AG04449 (cell line): ENCODE results near the gene CAMLG.

Experiments
- CTCF ChIA-PET: fragments of 350-600 bp; formaldehyde crosslinking; extraction: SDS; loops from one replicate; lab custom pipeline; 2021; ENCODE audit warnings: antibody characterized with exemption; lab: Yijun Ruan, JAX
- POLR2A ChIA-PET: fragments of 400-600, 350-600 bp; formaldehyde crosslinking; extraction: SDS; loops from one replicate; lab custom pipeline; 2020; ENCODE audit warnings: antibody characterized with exemption, inconsistent platforms; lab: Yijun Ruan, JAX
- DNase-seq: peaks from one replicate; pipeline ENCODE4 v3.0.0-alpha.2; 2010; ENCODE audit warnings: low read depth, low spot score
- H3K4me3 ChIP-seq: 2 replicates; pipeline ENCODE4 v1.5.1; 2011; ENCODE audit warnings: low read depth, mild to moderate bottlenecking, control low read depth, low read length
- CTCF ChIP-seq: IDR thresholded peaks from one replicate; pipeline ENCODE4 v1.5.1; 2011; ENCODE audit warnings: mild to moderate bottlenecking, moderate library complexity, low read length, control low read depth, inconsistent platforms; ENCODE audit not compliant: insufficient read depth; ENCODE audit errors: missing control alignments

Gene CAMLG

GRCh38 chr5:134772461-134773125 is 34.2 kb downstream of the CAMLG start:
- H3K4me3 ChIP-seq: no peak overlapping the region
- ChIA-PET POLR2A (no interaction called here), CTCF (interaction anchor here (2.4 kb wide), 1 partner anchor 15 kb away, joined by 11 read pairs; the partner anchor contains the start of gene DDX46)
- no peak for TF ChIP-seq CTCF
- no peak for DNase-seq

DNA sequence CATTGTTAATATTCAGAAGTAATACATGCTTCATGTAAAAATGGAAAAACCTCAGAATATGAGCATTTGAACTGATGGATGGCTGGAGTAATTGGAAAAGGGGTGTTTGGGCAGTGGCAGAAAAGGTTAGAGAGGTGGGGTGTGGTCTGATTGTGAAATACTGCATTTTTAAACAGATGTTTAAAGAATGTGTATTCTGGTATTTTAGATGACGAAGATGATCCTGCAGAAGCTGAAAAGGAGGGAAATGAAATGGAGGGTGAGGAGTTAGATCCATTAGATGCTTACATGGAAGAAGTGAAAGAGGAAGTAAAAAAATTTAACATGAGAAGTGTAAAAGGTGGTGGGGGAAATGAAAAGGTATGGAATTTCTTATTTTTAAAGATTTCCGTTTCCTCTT is 39.0 kb downstream of the CAMLG start:
- POLR2A ChIA-PET: interaction anchor here (0.6 kb wide), 1 partner anchor 66 kb away, joined by 3 read pairs; no protein-coding TSS in a partner anchor
- no peak overlapping the region for H3K4me3 ChIP-seq
- CTCF ChIA-PET: interaction anchor here (1.2 to 1.3 kb wide), 2 partner anchors 19 to 127 kb away, joined by 4 to 6 read pairs; partner anchors contain the start of genes DDX46 and PCBD2
- TF ChIP-seq CTCF: no peak
- no peak for DNase-seq

GRCh38 chr5:134784241-134784920 is 46.0 kb downstream of the CAMLG start:
- CTCF ChIA-PET: interaction anchor here (0.8 to 2.6 kb wide), 9 partner anchors 9 to 121 kb away, joined by 3 to 16 read pairs (median 4); partner anchors contain the start of genes DDX46 and PCBD2
- peak; percentile 9 for TF ChIP-seq CTCF
- POLR2A ChIA-PET: no interaction called here
- no peak for DNase-seq
- no peak overlapping the region for H3K4me3 ChIP-seq

- CTCF ChIA-PET: interaction anchor here (0.6 to 2.6 kb wide), 8 partner anchors 8 to 120 kb away, joined by 3 to 16 read pairs (median 4); partner anchors contain the start of genes DDX46 and PCBD2
- TF ChIP-seq CTCF: no peak
- no peak overlapping the region for H3K4me3 ChIP-seq
- DNase-seq: no peak
- POLR2A ChIA-PET: no interaction called here
These were observed 46.7 kb downstream of the CAMLG start for GRCh38 chr5:134784946-134785620.

- POLR2A ChIA-PET: no interaction called here
- CTCF ChIA-PET: interaction anchor here (1.5 kb wide), 1 partner anchor 117 kb away, joined by 9 read pairs; the partner anchor contains the start of gene PCBD2
- H3K4me3 ChIP-seq: no peak overlapping the region
- DNase-seq: no peak
- TF ChIP-seq CTCF: no peak
These were observed 49.3 kb downstream of the CAMLG start for GRCh38 chr5:134787692-134788091.

DNA sequence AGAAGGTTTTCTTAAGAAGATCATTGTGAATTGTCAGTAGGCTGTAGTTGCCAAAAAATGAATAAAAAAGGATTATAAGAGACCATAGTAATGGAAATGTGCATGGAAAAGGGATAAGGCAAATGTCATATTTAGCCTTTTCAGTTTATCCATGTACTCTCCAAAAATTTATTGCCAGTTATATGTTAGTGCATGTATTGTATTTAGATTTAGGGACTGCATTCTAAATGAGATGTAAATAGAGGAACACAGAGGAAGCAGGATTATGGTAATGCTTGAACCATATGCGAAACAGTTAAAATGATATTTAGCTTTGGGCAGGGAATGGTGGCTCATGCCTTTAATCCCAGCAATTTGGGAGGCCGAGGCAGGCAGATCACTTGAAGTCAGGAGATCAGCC is 53.2 kb downstream of the CAMLG start:
- CTCF ChIA-PET: interaction anchor here (1.0 to 1.5 kb wide), 2 partner anchors 54 to 113 kb away, joined by 3 to 5 read pairs; partner anchors contain the start of genes C5orf24 and PCBD2
- H3K4me3 ChIP-seq: no peak overlapping the region
- no peak for DNase-seq
- POLR2A ChIA-PET: no interaction called here
- TF ChIP-seq CTCF: no peak
